Epidermal melanocyte (primary cell): ENCODE data around the gene NFAT5.
"Not testable (repeated sequence)": the region's sequence is repeated elsewhere in the genome, so short reads cannot be mapped to it uniquely, and the experiment has no call there.

Experiments used
- DNase-seq: peaks from one replicate; pipeline ENCODE4 v3.0.0; 2011; ENCODE audit warnings: low spot score; ENCODE audit not compliant: insufficient read length

NFAT5 gene

GRCh38 chr16:69706256-69706974, 140.6 kb downstream of the NFAT5 start:
- DNase-seq = no peak

GRCh38 chr16:69706975-69707340, 141.2 kb downstream of the NFAT5 start:
- DNase-seq = no peak

- DNase-seq = no peak
These were observed 142.3 kb downstream of the NFAT5 start for GRCh38 chr16:69707920-69708683.

GRCh38 chr16:69709456-69710084, 143.8 kb downstream of the NFAT5 start:
- DNase-seq = peak; percentile 45

- no peak for DNase-seq
These were observed 145.5 kb downstream of the NFAT5 start for GRCh38 chr16:69711115-69711740.

- DNase-seq = no peak
These were observed 146.5 kb downstream of the NFAT5 start for GRCh38 chr16:69712277-69712676.

- DNase-seq = no peak
These were observed 147.3 kb downstream of the NFAT5 start for GRCh38 chr16:69712914-69713581.

- DNase-seq = no peak
These were observed 151.3 kb downstream of the NFAT5 start for GRCh38 chr16:69717066-69717465.

GRCh38 chr16:69718111-69718764, 152.5 kb downstream of the NFAT5 start:
- no peak for DNase-seq

- no peak for DNase-seq
These were observed 155.2 kb downstream of the NFAT5 start for GRCh38 chr16:69720822-69721430.

GRCh38 chr16:69721441-69721957, 155.7 kb downstream of the NFAT5 start:
- DNase-seq = no peak

- DNase-seq = no peak
These were observed 158.7 kb downstream of the NFAT5 start for GRCh38 chr16:69724414-69724873.

GRCh38 chr16:69724981-69725479, 159.3 kb downstream of the NFAT5 start:
- no peak for DNase-seq

GRCh38 chr16:69725480-69726312, 159.9 kb downstream of the NFAT5 start:
- no peak for DNase-seq

GRCh38 chr16:69726313-69727060, 160.7 kb downstream of the NFAT5 start, which contains the start of gene NQO1:
TSS of gene NQO1 (minus strand) at chr16:69726560. CDS start at chr16:69726439, 121 bp downstream.
- peak; percentile 69 for DNase-seq

GRCh38 chr16:69727916-69728270, 162.1 kb downstream of the NFAT5 start:
- DNase-seq = no peak

GRCh38 chr16:69729030-69729429, 163.3 kb downstream of the NFAT5 start:
- DNase-seq = not testable (repeated sequence)

- DNase-seq = not testable (repeated sequence)
These were observed 165.5 kb downstream of the NFAT5 start for GRCh38 chr16:69731280-69731679.
